KMS-11 (cell line): Measurements from ENCODE around the gene SYPL2.

Experiments
- H2AFZ ChIP-seq: fragments of 200-600 bp; sonication (generic); 2 replicates; pipeline ENCODE4 v1.6.1; 2016; ENCODE audit warnings: antibody characterized with exemption, mixed run types, low read depth
- H3K27ac ChIP-seq: fragments of 200-600 bp; sonication (generic); 2 replicates; pipeline ENCODE4 v1.6.1; 2016; ENCODE audit warnings: mild to moderate bottlenecking, mixed run types
- H3K27me3 ChIP-seq: fragments of 200-600 bp; sonication (generic); 2 replicates; pipeline ENCODE4 v1.6.1; 2017; ENCODE audit warnings: mild to moderate bottlenecking, low read depth, mixed run types, moderate library complexity; ENCODE audit not compliant: insufficient read depth
- H3K36me3 ChIP-seq: fragments of 200-600 bp; sonication (generic); 2 replicates; pipeline ENCODE4 v1.6.1; 2017; ENCODE audit warnings: mild to moderate bottlenecking, mixed run types; ENCODE audit not compliant: insufficient read depth
- H3K4me1 ChIP-seq: fragments of 200-600 bp; sonication (generic); 2 replicates; pipeline ENCODE4 v1.6.1; 2016; ENCODE audit warnings: mild to moderate bottlenecking, low read depth, mixed run types; ENCODE audit not compliant: poor library complexity, severe bottlenecking
- H3K4me2 ChIP-seq: fragments of 200-600 bp; sonication (generic); 2 replicates; pipeline ENCODE4 v1.7.0; 2016; ENCODE audit warnings: mild to moderate bottlenecking, mixed run types
- H3K4me3 ChIP-seq: fragments of 200-600 bp; sonication (generic); IDR thresholded peaks from 2 replicates; pipeline ENCODE4 v1.6.1; 2017; ENCODE audit warnings: low read depth, low read length, mixed read lengths; ENCODE audit not compliant: insufficient read depth
- H3K79me2 ChIP-seq: fragments of 200-600 bp; sonication (generic); 2 replicates; pipeline ENCODE4 v1.6.1; 2016; ENCODE audit warnings: low read depth, mixed run types; ENCODE audit not compliant: insufficient read depth
- H3K9ac ChIP-seq: fragments of 200-600 bp; sonication (generic); 2 replicates; pipeline ENCODE4 v1.6.1; 2016; ENCODE audit warnings: mild to moderate bottlenecking, mixed run types
- H4K20me1 ChIP-seq: fragments of 200-600 bp; sonication (generic); 2 replicates; pipeline ENCODE4 v1.6.1; 2016; ENCODE audit warnings: mild to moderate bottlenecking, mixed run types; ENCODE audit not compliant: insufficient read depth
- TF ChIP-seq, protein P1 (sequence below): fragments of 200-600 bp; sonication (generic); conservative IDR thresholded peaks from 2 replicates; pipeline ENCODE4 v1.6.1; 2017; ENCODE audit warnings: low read depth, mild to moderate bottlenecking, antibody characterized with exemption, low read length, moderate library complexity, mixed read lengths

Gene SYPL2

DNA sequence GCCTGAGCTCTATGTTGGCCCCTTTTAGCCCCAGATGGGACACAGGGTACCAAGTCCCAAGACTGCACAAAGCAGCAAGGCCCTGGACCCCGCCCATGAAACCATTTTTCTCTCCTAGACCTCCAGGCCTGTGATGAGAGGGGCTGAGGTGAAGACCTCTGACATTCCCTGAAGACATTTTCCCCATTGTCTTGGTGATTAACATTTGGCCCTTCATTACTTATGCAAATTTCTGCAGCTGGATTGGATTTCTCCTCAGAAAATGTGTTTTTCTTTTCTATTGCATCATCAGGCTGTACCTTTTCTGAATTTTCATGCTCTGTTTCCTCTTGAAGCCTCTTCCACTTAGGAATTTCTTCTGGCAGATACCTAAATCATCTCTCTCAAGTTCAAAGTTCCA, 31.9 kb upstream of the SYPL2 start:
- no peaks in the 10 kb centered on the region for H3K36me3 ChIP-seq
- H3K27me3 ChIP-seq, result no peaks in the 10 kb centered on the region
- H3K79me2 ChIP-seq, result no peaks in the 10 kb centered on the region
- no peak overlapping the region for H3K4me2 ChIP-seq
- H2AFZ ChIP-seq, result no peak overlapping the region
- H4K20me1 ChIP-seq, result no peaks in the 10 kb centered on the region
- no peak overlapping the region for H3K4me3 ChIP-seq
- H3K9ac ChIP-seq, result no peak overlapping the region
- H3K27ac ChIP-seq, result no peak overlapping the region
- peaks cover 6% of the 10 kb centered on the region for H3K4me1 ChIP-seq
- TF ChIP-seq, protein P1, sequence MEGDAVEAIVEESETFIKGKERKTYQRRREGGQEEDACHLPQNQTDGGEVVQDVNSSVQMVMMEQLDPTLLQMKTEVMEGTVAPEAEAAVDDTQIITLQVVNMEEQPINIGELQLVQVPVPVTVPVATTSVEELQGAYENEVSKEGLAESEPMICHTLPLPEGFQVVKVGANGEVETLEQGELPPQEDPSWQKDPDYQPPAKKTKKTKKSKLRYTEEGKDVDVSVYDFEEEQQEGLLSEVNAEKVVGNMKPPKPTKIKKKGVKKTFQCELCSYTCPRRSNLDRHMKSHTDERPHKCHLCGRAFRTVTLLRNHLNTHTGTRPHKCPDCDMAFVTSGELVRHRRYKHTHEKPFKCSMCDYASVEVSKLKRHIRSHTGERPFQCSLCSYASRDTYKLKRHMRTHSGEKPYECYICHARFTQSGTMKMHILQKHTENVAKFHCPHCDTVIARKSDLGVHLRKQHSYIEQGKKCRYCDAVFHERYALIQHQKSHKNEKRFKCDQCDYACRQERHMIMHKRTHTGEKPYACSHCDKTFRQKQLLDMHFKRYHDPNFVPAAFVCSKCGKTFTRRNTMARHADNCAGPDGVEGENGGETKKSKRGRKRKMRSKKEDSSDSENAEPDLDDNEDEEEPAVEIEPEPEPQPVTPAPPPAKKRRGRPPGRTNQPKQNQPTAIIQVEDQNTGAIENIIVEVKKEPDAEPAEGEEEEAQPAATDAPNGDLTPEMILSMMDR, result no peak

DNA sequence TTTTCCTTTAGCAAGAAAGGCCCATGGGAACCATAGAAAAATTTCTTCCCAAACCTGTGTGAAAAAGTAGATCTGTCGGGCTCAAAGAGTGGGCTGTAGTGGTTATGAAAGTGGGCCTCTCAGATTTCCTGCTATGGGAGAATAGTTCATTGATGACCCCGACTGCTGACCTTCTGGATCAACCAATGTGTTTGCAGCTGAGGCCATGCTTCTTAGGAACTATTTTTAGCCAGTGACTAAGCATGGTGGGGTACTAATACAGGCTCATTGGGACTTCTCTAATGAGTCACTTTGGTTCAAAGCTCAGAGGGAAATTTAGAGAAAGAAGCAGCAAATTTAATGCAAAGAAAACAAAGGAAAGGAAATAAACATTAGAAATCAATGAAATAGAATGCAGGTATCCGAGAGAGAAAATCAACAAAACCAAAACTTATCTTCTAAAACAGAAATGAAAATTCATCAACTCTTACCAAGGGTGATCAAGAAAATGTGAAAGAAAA, 27.5 kb upstream of the SYPL2 start:
- H3K4me1 ChIP-seq, result peaks cover 6% of the 10 kb centered on the region
- no peak overlapping the region for H3K9ac ChIP-seq
- H3K36me3 ChIP-seq, result no peaks in the 10 kb centered on the region
- no peaks in the 10 kb centered on the region for H3K79me2 ChIP-seq
- no peak overlapping the region for H3K27ac ChIP-seq
- no peak overlapping the region for H3K4me3 ChIP-seq
- H3K27me3 ChIP-seq, result no peaks in the 10 kb centered on the region
- H4K20me1 ChIP-seq, result no peaks in the 10 kb centered on the region
- H2AFZ ChIP-seq, result no peak overlapping the region
- TF ChIP-seq, protein P1, result no peak
- no peak overlapping the region for H3K4me2 ChIP-seq

DNA sequence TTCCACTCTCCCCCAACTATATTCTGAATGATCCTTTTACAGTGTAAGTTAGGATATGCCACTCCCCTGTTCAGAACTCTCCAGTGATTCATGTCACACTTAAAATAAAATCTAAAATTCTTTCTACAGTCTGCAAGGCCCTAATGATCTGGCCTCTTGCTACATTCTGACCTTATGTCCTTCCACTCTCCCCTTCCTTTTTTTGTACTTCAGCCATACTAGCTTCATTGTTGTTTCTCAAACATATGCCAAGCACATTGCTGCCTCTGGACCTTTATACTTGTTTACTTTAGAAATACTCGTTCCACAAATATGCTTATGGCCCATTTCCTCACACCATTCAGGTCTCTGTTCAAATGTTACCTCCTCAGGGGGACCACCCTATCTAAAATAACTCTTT, 25.3 kb upstream of the SYPL2 start:
- Histone ChIP-seq H3K4me3 (no peak overlapping the region), H3K36me3 (no peaks in the 10 kb centered on the region), H3K4me2 (no peak overlapping the region), H3K79me2 (no peaks in the 10 kb centered on the region), H3K27me3 (no peaks in the 10 kb centered on the region), H3K27ac (no peak overlapping the region), H3K9ac (no peak overlapping the region), H3K4me1 (peaks cover 6% of the 10 kb centered on the region), H2AFZ (no peak overlapping the region), H4K20me1 (no peaks in the 10 kb centered on the region)
- TF ChIP-seq, protein P1, result no peak

DNA sequence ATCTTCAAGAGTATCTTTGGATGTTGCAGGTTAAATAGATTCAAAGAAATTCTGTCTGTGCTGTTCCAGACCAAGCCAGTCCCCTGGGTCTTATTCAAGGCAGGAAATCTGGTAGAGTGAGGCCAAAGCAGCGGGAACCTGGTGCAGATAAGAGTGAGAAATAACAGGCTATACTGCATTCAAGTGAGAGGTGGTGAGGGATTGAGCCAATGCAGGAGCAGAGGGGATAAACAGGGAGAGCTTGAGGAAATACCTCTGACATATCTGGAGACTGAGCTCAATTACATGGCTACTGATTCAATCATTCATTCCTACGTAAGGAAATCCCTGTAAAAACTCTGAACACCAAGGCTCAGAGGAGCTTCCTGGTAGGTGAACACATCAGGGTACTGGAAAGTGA, 22.9 kb upstream of the SYPL2 start:
- TF ChIP-seq, protein P1, result no peak
- no peaks in the 10 kb centered on the region for H3K36me3 ChIP-seq
- H3K79me2 ChIP-seq, result no peaks in the 10 kb centered on the region

More for the DNA sequence above, 22.9 kb upstream of the SYPL2 start:
- peaks cover 6% of the 10 kb centered on the region for H3K4me1 ChIP-seq
- no peak overlapping the region for H3K9ac ChIP-seq
- H3K27me3 ChIP-seq, result no peaks in the 10 kb centered on the region
- H3K27ac ChIP-seq, result no peak overlapping the region
- H3K4me3 ChIP-seq, result no peak overlapping the region
- no peaks in the 10 kb centered on the region for H4K20me1 ChIP-seq
- H3K4me2 ChIP-seq, result no peak overlapping the region
- no peak overlapping the region for H2AFZ ChIP-seq
